GM21526 (cell line): ENCODE data around the gene ABLIM2.
"Not testable (repeated sequence)": the region's sequence is repeated elsewhere in the genome, so short reads cannot be mapped to it uniquely, and the experiment has no call there.

ENCODE experiments used
- ATAC-seq: cut with Tn5 transposase; IDR thresholded peaks from one replicate; pipeline ENCODE4 v1.9.1; 2021; ENCODE audit warnings: moderate library complexity; ENCODE audit not compliant: unreplicated experiment, low FRiP score

ABLIM2 gene

GRCh38 chr4:7929118-7929951 lies 229.3 kb downstream of the ABLIM2 start:
- no peak for ATAC-seq

- ATAC-seq: no peak
These were observed 229.9 kb downstream of the ABLIM2 start for GRCh38 chr4:7928711-7929110.

GRCh38 chr4:7926822-7927221 lies 231.8 kb downstream of the ABLIM2 start:
- no peak for ATAC-seq

GRCh38 chr4:7924570-7924969 lies 234.0 kb downstream of the ABLIM2 start:
- ATAC-seq: no peak

GRCh38 chr4:7924163-7924562 lies 234.4 kb downstream of the ABLIM2 start:
- no peak for ATAC-seq

- no peak for ATAC-seq
These were observed 236.1 kb downstream of the ABLIM2 start for GRCh38 chr4:7922466-7922865.

- no peak for ATAC-seq
These were observed 239.6 kb downstream of the ABLIM2 start for GRCh38 chr4:7918981-7919380.

- ATAC-seq: not testable (repeated sequence)
These were observed 240.4 kb downstream of the ABLIM2 start for GRCh38 chr4:7918187-7918586.

- no peak for ATAC-seq
These were observed 240.9 kb downstream of the ABLIM2 start for GRCh38 chr4:7917669-7918068.

GRCh38 chr4:7915875-7916242 lies 242.8 kb downstream of the ABLIM2 start:
- no peak for ATAC-seq
